ENCODE data around the gene SCLT1. TPM values are rescaled to one million over a fixed set of nuclear protein-coding genes. Genes with fewer than 3 reads are reported as not detected.
"Not testable (repeated sequence)": the region's sequence is repeated elsewhere in the genome, so short reads cannot be mapped to it uniquely, and the experiment has no call there.

SCLT1 gene
- total RNA-seq, 1 experiment from 2014 or later = 11.0 TPM

- in situ Hi-C loops (cut with HindIII; ENCODE audit: low pct_unique_long_range_greater_than_20kb, low sequenced_read_pairs) = no loop called here
Measured at GRCh38 chr4:129085472-129085871, 7.9 kb downstream of the SCLT1 start.

GRCh38 chr4:129082302-129082701, 11.0 kb downstream of the SCLT1 start:
- no peak for DNase-seq (ENCODE audit: low read depth)
- in situ Hi-C loops (cut with HindIII; ENCODE audit: low pct_unique_long_range_greater_than_20kb, low sequenced_read_pairs) = no loop called here

More at GRCh38 chr4:129085472-129085871, 7.9 kb downstream of the SCLT1 start:
- DNase-seq (ENCODE audit: low read depth) = no peak

- in situ Hi-C loops (cut with HindIII; ENCODE audit: low pct_unique_long_range_greater_than_20kb, low sequenced_read_pairs) = no loop called here
- no peak for DNase-seq (ENCODE audit: low read depth)
Measured at GRCh38 chr4:129080129-129080528, 13.2 kb downstream of the SCLT1 start.

GRCh38 chr4:129077326-129077725, 16.0 kb downstream of the SCLT1 start:
- DNase-seq (ENCODE audit: low read depth) = no peak
- in situ Hi-C loops (cut with HindIII; ENCODE audit: low pct_unique_long_range_greater_than_20kb, low sequenced_read_pairs) = no loop called here

GRCh38 chr4:129069537-129069936, 23.8 kb downstream of the SCLT1 start:
- not testable (repeated sequence) for DNase-seq (ENCODE audit: low read depth)

GRCh38 chr4:129064717-129065116, 28.6 kb downstream of the SCLT1 start:
- no peak for DNase-seq (ENCODE audit: low read depth)
- in situ Hi-C loops (cut with HindIII; ENCODE audit: low pct_unique_long_range_greater_than_20kb, low sequenced_read_pairs) = no loop called here

More at GRCh38 chr4:129069537-129069936, 23.8 kb downstream of the SCLT1 start:
- in situ Hi-C loops (cut with HindIII; ENCODE audit: low pct_unique_long_range_greater_than_20kb, low sequenced_read_pairs) = not testable (repeated sequence)

- in situ Hi-C loops (cut with HindIII; ENCODE audit: low pct_unique_long_range_greater_than_20kb, low sequenced_read_pairs) = no loop called here
- no peak for DNase-seq (ENCODE audit: low read depth)
Measured at GRCh38 chr4:129063640-129064039, 29.7 kb downstream of the SCLT1 start.

- in situ Hi-C loops (cut with HindIII; ENCODE audit: low pct_unique_long_range_greater_than_20kb, low sequenced_read_pairs) = no loop called here
- DNase-seq (ENCODE audit: low read depth) = no peak
Measured at GRCh38 chr4:129062580-129062979, 30.8 kb downstream of the SCLT1 start.

- in situ Hi-C loops (cut with HindIII; ENCODE audit: low pct_unique_long_range_greater_than_20kb, low sequenced_read_pairs) = no loop called here
- no peak for DNase-seq (ENCODE audit: low read depth)
Measured at GRCh38 chr4:129059028-129059427, 34.3 kb downstream of the SCLT1 start.

GRCh38 chr4:129046055-129046959, 47.0 kb downstream of the SCLT1 start:
- in situ Hi-C loops (cut with HindIII; ENCODE audit: low pct_unique_long_range_greater_than_20kb, low sequenced_read_pairs) = no loop called here

GRCh38 chr4:129043523-129043922, 49.8 kb downstream of the SCLT1 start:
- in situ Hi-C loops (cut with HindIII; ENCODE audit: low pct_unique_long_range_greater_than_20kb, low sequenced_read_pairs) = no loop called here

More at GRCh38 chr4:129046055-129046959, 47.0 kb downstream of the SCLT1 start:
- DNase-seq (ENCODE audit: low read depth) = no peak

GRCh38 chr4:129040471-129040870, 52.9 kb downstream of the SCLT1 start:
- no peak for DNase-seq (ENCODE audit: low read depth)
- in situ Hi-C loops (cut with HindIII; ENCODE audit: low pct_unique_long_range_greater_than_20kb, low sequenced_read_pairs) = no loop called here

More at GRCh38 chr4:129043523-129043922, 49.8 kb downstream of the SCLT1 start:
- no peak for DNase-seq (ENCODE audit: low read depth)

GRCh38 chr4:129037093-129037492, 56.2 kb downstream of the SCLT1 start:
- DNase-seq (ENCODE audit: low read depth) = no peak
- in situ Hi-C loops (cut with HindIII; ENCODE audit: low pct_unique_long_range_greater_than_20kb, low sequenced_read_pairs) = no loop called here

- in situ Hi-C loops (cut with HindIII; ENCODE audit: low pct_unique_long_range_greater_than_20kb, low sequenced_read_pairs) = no loop called here
- DNase-seq (ENCODE audit: low read depth) = no peak
Measured at GRCh38 chr4:129014566-129015509, 78.5 kb downstream of the SCLT1 start.

- in situ Hi-C loops (cut with HindIII; ENCODE audit: low pct_unique_long_range_greater_than_20kb, low sequenced_read_pairs) = no loop called here
- DNase-seq (ENCODE audit: low read depth) = no peak
Measured at GRCh38 chr4:129008096-129008495, 85.2 kb downstream of the SCLT1 start.

- DNase-seq (ENCODE audit: low read depth) = no peak
- in situ Hi-C loops (cut with HindIII; ENCODE audit: low pct_unique_long_range_greater_than_20kb, low sequenced_read_pairs) = no loop called here
Measured at GRCh38 chr4:128986908-128987307, 106.4 kb downstream of the SCLT1 start.

- in situ Hi-C loops (cut with HindIII; ENCODE audit: low pct_unique_long_range_greater_than_20kb, low sequenced_read_pairs) = no loop called here
- DNase-seq (ENCODE audit: low read depth) = no peak
Measured at GRCh38 chr4:128986019-128986418, 107.3 kb downstream of the SCLT1 start.

- no peak for DNase-seq (ENCODE audit: low read depth)
- in situ Hi-C loops (cut with HindIII; ENCODE audit: low pct_unique_long_range_greater_than_20kb, low sequenced_read_pairs) = no loop called here
Measured at GRCh38 chr4:128983771-128984485, 109.4 kb downstream of the SCLT1 start.

All from Caki2 (cell line).